Measurements from ENCODE around the gene REPIN1. TPM values are rescaled to one million over a fixed set of nuclear protein-coding genes. Genes with fewer than 3 reads are reported as not detected.

REPIN1 gene
- 54.3 and 108 TPM in 2 replicates for total RNA-seq

DNA sequence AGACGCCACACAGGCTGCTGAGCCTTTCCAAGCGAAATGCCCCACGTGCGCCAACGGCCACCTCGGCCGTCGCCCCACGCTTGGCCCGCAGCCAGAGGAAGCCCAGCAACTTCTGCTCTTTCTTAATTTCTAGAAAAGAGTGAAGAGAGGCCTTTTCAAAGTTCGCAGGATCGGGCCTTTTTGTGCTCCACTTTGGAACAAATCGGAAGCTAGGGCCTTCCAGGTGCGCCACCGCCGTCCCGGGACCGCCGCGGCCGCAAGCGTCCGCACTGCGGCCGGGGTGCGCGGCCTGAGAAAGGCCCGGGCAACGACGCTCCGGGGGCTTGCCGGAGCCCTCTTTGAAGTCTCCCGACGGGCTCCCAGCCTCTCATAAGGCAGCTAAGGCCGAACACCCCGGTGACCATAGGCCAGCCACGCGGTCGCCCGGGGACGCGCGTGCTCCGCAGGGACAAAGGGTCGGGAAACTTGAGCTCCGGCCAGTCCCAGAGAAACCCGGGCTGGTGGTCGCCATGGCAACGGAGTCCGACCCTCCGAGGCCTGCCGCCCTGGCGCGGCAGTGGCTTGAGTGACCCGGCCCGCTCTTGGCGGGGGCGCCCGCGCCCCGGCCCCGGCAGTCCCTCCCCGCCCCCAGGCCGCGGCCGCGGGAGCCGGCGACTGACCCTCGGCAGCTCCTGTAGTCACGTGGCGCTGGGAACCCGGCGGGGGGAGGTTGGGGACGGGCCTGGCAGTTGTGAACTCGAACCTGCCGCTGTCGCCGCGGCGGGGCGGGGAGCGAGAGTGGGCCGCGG, at the start of gene REPIN1:
Gene REPIN1, plus strand, starts transcription at position 727 of the 788 bp plus-strand sequence. CDS start 890 bp downstream, outside the sequence.

DNA sequence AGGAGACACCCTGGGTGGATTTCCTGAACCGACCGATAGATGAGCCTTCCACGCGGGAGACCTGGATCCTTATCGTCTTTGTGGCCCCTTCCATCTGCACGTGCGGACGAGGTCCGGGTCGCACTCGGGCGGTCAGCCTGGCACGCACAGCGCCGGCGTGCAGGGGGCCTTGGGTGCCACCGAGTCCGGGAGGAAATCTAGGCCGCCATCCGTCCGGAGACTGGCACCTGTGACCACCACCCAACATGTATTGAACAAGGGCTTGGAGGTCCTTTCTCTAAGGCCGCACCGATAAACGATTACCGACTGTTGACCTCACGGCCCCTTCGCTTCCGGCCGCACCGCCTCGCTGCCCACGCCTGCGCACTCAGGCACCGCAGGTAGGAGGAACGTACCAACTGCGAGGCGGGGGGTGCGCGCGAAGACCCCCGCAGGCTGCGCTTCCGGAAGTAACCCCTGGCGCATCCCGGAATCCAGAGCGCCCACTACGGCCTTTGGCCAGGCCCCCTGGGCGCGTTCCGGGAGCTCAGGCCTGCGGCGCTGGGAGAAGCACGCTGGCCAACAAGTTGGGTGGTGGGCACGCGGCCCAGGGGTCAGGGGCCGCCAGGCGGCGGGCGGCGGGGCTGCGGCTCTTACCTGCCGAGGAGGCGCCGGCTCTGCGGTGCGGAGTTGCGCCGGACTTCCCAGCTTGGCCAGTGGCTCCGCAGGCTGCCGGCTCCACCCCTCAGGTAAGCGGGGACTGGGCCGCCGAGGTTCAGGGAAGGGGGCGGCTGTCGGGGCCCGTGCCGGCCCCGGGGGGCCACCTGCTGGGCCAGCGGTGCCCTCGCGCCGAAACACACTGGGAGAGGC, 45.6 kb upstream of the REPIN1 start, which contains the start of the genes ACTR3C and LRRC61:
Gene ACTR3C, minus strand, starts transcription at position 713 of the 849 bp plus-strand sequence. CDS start 28,249 bp downstream, outside the sequence.
Gene LRRC61, plus strand, starts transcription at position 523 of the 849 bp plus-strand sequence. CDS start 13,507 bp downstream, outside the sequence.

DNA sequence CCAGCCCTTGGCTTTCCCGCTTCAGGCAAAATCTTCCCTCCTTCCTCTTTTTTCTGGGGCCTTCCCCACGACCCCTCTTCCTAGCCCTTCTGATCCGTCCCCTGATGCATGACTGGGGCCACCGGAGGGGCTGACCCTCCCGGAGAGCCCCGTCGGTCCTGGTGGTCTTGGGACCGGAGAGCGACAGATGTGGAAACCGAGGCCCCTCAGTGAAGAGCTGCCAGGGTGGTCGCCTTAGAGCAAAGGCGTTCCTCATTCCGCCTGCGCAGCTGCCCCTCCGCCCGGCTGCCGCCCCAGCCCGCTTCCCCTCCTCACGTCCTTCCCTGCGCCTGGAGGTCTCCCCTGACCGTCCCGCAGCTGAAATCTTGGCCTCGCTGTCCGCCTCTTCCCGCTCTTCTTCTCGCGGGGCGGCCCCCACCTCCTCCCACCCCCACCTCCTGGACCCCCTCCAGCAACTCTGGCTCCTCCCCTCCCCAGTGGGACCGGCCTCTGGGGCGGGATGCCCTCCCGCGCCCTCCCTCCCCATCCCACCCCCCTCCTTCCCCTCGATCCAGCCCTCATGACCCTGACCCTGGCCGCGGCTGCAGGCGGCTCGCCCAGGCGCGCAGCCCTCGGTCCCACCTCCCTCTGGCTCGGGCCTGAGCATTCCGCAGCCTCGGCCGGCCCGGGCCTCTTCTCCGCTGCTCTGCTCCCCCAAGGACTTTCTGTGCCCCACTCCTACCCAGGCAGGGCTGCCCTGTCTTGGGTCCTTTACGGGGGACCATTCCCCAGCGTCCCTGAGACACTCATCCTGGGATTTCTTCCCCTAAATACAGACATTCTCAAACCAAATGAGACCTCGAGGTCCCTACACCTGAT, 27.1 kb upstream of the REPIN1 start, which contains the start of gene RARRES2:
Gene RARRES2, minus strand, starts transcription at position 367 of the 858 bp plus-strand sequence. CDS start 1,020 bp downstream, outside the sequence.

DNA sequence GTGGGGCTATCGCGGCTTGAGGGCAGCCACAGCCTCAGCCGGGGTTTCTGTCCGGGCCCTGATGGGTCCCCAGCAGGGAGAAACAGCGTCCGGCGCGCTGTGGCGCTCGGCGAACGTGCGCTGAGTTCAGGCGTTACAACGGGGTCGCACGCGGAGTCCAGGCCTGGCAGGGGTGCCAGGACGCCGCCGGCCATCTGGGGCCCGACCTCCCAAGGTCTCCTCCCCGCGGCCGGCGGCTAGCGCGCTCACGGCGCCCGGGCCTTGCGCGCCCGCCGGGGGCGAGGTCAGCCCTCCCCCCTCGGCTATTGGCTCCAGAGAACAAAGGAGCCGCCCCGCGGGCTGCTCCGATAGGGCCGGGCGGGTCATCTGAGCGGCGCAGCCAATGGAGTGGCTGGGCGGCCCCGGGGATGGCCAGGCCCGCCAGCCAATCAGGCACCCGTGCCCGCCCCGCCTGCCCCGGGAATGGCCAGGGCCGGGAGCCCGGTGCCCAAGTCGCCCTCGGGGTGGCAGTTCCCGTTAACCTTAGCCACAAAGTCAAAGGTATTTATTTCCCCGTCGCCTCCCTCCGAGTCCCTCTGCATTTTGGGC, 10.3 kb downstream of the REPIN1 start, which contains the start of gene ZNF775:
Gene ZNF775, plus strand, starts transcription at position 478 of the 588 bp plus-strand sequence. CDS start 9,141 bp downstream, outside the sequence.

Other genes starting within 250 kb of the REPIN1 start
- 2.3 and 2.8 TPM in 2 replicates for gene LRRC61, start 45.5 kb upstream of the REPIN1 start, total RNA-seq
- gene ACTR3C, start 45.3 kb upstream of the REPIN1 start, total RNA-seq, result 2.0 TPM in 2 replicates
- gene RARRES2, start 27.2 kb upstream of the REPIN1 start, total RNA-seq, result 4.6 and 35.2 TPM in 2 replicates
- 4.2 and 6.7 TPM in 2 replicates for gene ZNF775, start 10.5 kb downstream of the REPIN1 start, total RNA-seq
- gene GIMAP8, start 81.8 kb downstream of the REPIN1 start, total RNA-seq, result under 0.01 TPM in 1 of 2 replicates, not detected in the other
- gene GIMAP7, start 146.1 kb downstream of the REPIN1 start, total RNA-seq, result not detected in 2 replicates
- gene GIMAP4, start 198.6 kb downstream of the REPIN1 start, total RNA-seq, result 0.14 TPM in 1 of 2 replicates, not detected in the other